22Rv1 (cell line): ENCODE measurements around the gene MET.

ENCODE experiments used
- ZFX ChIP-seq: fragments of 450-650 bp; IDR thresholded peaks from 2 replicates; pipeline ENCODE4 v1.6.1; 2017; ENCODE audit warnings: antibody characterized with exemption, borderline replicate concordance
- TF ChIP-seq, protein P1 (sequence below): fragments of 450-650 bp; IDR thresholded peaks from 2 replicates; pipeline ENCODE4 v1.5.1; 2017; ENCODE audit warnings: mild to moderate bottlenecking

DNA sequence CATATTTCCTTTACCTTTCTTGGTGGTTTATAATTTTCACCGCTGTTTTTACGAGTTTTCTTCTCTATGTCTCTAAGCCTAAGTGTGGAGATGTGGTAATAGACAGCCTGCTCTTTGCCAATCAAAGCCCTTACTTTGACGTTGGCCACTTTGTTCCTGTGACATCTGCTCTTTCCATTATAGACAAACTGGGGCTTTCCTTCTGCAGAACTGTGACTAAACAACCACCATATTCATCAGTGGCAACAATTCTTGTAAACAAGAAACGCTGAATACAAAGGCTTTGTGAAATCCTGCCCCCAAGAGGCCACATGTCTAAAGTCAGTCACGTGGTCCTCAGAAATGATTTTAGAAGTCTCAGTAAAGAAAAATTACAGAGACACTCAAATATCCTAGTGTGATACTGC, 130.8 kb downstream of the MET start:
- TF ChIP-seq, protein P1, sequence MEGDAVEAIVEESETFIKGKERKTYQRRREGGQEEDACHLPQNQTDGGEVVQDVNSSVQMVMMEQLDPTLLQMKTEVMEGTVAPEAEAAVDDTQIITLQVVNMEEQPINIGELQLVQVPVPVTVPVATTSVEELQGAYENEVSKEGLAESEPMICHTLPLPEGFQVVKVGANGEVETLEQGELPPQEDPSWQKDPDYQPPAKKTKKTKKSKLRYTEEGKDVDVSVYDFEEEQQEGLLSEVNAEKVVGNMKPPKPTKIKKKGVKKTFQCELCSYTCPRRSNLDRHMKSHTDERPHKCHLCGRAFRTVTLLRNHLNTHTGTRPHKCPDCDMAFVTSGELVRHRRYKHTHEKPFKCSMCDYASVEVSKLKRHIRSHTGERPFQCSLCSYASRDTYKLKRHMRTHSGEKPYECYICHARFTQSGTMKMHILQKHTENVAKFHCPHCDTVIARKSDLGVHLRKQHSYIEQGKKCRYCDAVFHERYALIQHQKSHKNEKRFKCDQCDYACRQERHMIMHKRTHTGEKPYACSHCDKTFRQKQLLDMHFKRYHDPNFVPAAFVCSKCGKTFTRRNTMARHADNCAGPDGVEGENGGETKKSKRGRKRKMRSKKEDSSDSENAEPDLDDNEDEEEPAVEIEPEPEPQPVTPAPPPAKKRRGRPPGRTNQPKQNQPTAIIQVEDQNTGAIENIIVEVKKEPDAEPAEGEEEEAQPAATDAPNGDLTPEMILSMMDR, result peak; percentile 79
- TF ChIP-seq ZFX, result no peak
